Activated CD4-positive, alpha-beta T cell treated with anti-CD3 and anti-CD28 coated beads for 48 hours (primary cell): Measurements from ENCODE around the gene MEPCE.
A peak's percentile ranks its signal among the peaks of the same experiment; 100 is the strongest.

Experiments
- DNase-seq: peaks from one replicate; pipeline ENCODE4 v3.0.0-alpha.2; 2020

MEPCE gene

DNA sequence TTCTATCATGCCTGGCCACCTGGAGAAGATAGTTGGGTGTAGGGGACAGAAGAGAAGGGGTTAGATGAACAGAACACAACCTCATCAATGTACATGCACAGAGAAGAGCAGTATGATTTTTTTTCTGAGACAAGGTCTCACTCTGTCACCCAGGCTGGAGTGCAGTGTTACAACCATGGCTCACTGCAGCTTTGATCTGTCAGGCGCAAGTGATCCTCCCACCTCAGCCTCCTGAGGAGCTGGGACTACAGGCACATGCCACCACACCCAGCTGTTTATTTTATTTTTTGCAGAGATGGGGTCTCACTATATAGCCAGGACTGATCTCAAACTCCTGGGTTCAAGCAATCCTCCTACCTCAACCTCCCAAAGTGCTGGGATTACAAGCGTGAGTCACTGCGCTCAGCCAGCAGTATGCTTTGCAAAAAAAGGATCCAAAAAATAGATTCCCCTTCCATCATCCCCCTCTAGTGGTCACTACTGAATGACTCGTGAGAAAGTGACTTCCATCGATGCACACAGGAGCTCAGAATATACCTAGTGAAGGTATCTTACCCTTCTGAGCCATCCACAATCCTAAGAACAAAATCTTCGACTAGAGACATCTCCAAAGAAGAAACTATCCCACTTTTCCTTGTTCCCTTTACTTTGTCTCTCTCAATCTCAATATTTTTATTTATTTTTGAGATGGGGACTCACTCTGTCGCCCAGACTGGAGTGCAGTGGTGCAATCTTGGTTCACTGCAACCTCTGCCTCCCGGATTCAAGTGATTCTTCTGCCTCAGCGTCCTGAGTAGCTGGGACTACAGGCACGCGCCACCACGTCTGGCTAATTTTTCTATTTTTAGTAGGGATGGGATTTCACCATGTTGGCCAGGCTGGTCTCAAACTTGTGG is 22.1 kb upstream of the MEPCE start:
- DNase-seq = peak; percentile 46

GRCh38 chr7:100411101-100411500 is 18.5 kb upstream of the MEPCE start:
- DNase-seq = no peak

DNA sequence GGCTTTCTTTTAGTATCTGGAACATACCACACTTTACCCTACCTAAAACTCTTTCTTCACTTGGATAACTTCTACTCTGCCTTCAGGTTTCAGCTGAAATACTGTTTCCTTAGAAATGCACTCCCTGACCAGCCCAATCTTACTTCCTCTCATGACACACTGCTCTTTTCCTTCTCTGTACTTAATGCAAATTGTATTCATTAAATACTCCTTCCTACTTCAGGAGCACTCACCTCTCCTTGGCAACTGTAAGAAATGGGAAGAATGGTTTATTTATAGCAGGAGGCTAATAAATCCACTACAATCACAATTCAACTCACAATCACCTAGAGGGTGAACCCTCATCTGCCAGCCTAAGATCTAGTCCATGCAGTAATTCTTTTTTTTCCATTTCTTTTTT is 16.3 kb upstream of the MEPCE start:
- no peak for DNase-seq

GRCh38 chr7:100413889-100414288 is 15.7 kb upstream of the MEPCE start:
- DNase-seq = no peak

DNA sequence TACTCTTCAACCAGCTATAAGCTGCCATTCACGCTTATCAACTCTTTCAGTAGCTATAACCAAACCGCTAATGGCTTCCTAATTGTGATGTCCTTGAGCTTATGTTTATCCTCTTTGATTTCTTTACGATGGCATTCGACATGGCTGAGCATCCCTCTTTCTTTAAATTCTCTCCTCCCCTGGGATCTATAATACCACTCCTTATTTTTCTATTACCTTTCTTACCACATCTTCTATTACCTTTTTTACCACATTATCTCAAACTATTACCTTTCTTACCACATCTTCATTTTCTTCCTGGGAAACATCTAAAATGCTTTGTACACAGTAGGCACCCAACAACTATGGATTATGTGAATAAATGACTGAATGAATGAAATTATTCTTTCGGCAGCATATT is 14.2 kb upstream of the MEPCE start:
- no peak for DNase-seq

DNA sequence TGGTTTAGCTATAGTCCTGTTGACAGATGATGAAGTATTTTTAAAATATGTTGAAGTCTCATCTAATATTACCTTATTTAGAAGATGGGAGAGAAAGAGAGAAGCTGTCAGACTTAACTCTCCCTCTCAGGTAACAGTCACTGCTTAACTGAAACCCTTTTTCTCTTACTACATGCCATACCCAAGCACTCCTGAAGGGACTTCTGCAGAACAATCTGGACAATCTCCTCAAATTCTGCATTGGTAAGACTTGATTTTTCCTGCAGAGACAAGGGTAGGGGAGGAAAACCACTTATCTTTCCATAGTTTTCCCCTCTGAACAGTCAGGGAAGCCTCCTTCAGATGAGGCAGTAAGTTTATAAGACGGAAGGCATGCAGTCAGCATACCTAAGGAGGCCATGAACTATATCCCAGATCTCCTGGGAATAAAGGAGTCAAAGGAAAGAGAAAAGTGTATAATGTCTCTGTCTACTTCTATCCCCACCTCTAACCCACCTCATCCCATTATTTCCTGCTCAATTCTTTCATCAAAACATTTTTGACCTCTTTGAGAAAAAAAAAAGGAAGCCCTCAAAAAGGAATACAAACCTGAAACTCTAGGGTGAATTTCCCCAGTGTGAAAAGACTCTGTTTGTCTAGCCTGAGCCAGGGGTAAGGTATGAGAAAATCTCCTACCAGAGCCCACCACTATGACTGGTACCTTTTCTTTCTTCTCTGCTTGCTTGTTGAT is 10.5 kb upstream of the MEPCE start:
- DNase-seq = no peak

GRCh38 chr7:100419660-100420226 is 9.9 kb upstream of the MEPCE start:
- DNase-seq = no peak

GRCh38 chr7:100423315-100423714 is 6.3 kb upstream of the MEPCE start:
- no peak for DNase-seq

DNA sequence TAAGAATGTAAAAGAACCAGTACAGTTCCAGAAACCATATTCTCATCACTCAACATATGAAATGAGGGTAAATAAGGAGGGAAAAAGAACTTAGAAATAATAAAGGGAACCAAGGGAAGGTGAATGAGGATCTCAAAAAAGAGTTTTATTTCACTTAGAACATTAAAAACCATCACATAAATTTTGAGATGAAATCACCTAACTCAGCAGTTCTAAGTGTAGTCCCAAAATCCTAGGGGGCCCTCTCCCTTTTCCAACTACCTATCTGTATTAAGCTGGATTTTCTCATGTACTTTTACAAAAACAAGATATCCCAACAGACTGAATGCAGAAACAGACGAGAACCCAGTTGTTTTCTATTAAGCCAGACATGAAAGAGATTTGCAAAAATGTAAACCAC is 4.3 kb upstream of the MEPCE start:
- no peak for DNase-seq

- DNase-seq = no peak
Measured at GRCh38 chr7:100426516-100426915, 3.1 kb upstream of the MEPCE start.

DNA sequence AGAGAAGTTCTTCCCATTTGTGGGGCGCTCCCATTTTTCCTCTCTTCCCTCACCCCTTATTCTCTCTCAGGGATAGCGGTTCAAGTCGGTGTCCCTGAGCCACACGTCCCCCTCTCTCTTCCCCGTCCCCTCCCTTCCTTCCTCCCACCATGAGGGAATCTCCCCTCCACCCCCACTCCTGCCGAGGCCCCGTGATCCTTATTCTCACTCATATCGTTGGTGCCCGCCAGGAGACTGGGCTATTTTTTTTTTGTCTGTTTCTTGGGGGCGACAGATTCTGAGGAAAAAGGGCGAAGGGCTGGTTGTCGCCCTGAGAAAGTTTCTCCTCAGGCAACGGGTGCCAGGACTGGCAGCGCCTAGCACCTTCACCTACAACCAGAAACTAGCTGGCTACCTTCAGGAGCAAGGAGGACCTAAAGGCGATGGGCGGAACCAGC is 1.9 kb upstream of the MEPCE start:
- DNase-seq = no peak

GRCh38 chr7:100428199-100428966 is 1.2 kb upstream of the MEPCE start, which contains the start of gene ZCWPW1:
Gene ZCWPW1, minus strand, starts transcription at chr7:100428703. Its CDS starts 8,054 bp downstream, at chr7:100420649.
- peak; percentile 98 for DNase-seq

- peak; percentile 100 for DNase-seq
Measured at GRCh38 chr7:100428967-100429636, 529 bp upstream of the MEPCE start.

DNA sequence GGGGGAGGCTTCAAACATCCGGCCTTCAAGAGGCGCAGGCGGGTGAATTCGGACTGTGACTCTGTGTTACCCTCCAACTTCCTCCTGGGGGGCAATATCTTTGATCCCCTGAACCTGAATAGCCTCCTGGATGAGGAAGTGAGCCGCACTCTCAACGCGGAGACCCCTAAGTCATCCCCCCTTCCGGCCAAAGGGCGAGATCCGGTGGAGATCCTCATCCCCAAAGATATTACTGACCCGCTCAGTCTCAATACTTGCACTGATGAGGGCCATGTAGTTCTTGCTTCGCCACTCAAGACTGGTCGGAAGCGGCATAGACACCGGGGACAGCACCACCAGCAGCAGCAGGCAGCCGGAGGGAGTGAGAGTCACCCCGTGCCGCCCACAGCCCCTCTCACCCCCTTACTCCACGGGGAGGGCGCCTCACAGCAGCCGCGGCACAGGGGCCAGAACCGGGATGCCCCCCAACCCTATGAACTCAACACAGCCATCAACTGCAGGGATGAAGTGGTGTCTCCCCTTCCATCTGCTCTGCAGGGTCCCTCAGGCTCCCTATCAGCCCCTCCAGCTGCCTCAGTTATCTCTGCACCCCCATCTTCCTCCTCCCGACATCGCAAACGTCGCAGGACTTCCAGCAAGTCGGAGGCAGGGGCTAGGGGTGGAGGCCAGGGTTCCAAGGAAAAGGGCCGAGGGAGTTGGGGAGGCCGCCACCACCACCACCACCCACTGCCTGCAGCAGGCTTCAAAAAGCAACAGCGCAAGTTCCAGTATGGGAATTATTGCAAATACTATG is 1.1 kb downstream of the MEPCE start:
- DNase-seq = peak; percentile 61

- DNase-seq = no peak
Measured at GRCh38 chr7:100431286-100431735, 1.7 kb downstream of the MEPCE start.

- no peak for DNase-seq
Measured at GRCh38 chr7:100432053-100432452, 2.4 kb downstream of the MEPCE start.

GRCh38 chr7:100432621-100433275 is 3.1 kb downstream of the MEPCE start:
- DNase-seq = no peak

DNA sequence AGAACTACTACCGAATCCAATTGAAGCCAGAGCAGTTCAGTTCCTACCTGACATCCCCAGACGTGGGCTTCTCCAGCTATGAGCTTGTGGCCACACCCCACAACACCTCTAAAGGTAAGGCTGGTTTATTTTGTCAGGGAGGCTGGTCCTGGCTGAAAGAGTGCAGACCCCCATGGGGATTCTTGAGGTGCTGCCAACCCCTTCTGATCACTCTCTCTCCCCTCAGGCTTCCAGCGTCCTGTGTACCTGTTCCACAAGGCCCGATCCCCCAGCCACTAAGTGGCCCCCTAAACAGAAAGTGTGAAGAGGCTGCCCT is 3.6 kb downstream of the MEPCE start:
- no peak for DNase-seq

DNA sequence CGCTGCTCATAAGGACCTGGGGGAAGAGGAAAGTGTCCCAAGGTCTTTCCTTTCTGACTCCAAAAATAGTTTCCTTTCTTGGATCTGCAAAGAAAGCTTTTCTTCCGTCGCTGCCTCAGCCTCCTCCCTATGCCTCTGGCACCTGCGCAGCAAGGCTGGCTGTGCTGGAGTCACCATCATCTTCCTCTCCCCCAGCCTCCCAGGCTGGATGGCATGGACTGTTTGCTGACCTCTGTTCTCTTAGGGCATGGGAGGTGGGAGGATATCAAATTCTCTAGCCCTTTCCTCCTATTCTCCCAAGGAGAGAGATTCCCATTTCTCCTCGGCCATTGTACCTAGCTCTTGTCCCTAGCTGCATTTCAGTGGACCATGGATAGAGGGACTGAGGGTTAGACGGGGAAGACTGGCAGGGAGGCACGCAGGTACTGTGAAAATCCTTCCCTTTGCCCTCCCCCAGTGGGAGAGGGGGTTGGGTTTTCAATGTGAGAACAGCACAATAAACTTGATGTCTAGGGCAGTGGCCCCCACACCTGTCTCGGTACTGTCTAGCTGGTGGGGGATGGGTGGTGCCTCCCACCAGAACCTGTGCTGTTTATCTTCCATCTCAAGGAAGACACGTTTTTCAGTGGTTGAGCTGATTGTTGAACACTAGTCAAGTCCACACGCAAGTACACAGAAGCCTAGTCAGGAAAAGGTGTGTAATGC is 4.1 kb downstream of the MEPCE start:
- no peak for DNase-seq
